NOMO-1 treated with dmso at 0.1 percent for 144 hours (cell line): ENCODE results near the gene PRR3.
"Not testable (repeated sequence)": the region's sequence is repeated elsewhere in the genome, so short reads cannot be mapped to it uniquely, and the experiment has no call there.

Source experiments
- DNase-seq: peaks from one replicate; lab custom pipeline; 2025; ENCODE audit not compliant: unreplicated experiment; lab: John Stamatoyannopoulos, UW

Gene PRR3

GRCh38 chr6:30570740-30571074 lies 13.6 kb downstream of the PRR3 start:
- DNase-seq: peak; percentile 2

- DNase-seq: peak; percentile 96
These were observed 14.1 kb downstream of the PRR3 start, which contains the start of gene ABCF1 for GRCh38 chr6:30571075-30571761. TSS of gene ABCF1 (plus strand) at chr6:30571442. CDS start at chr6:30571488, 46 bp downstream.

- DNase-seq: no peak
These were observed 14.6 kb downstream of the PRR3 start for GRCh38 chr6:30571762-30572082.

- DNase-seq: no peak
These were observed 15.1 kb downstream of the PRR3 start for GRCh38 chr6:30572148-30572547.

DNA sequence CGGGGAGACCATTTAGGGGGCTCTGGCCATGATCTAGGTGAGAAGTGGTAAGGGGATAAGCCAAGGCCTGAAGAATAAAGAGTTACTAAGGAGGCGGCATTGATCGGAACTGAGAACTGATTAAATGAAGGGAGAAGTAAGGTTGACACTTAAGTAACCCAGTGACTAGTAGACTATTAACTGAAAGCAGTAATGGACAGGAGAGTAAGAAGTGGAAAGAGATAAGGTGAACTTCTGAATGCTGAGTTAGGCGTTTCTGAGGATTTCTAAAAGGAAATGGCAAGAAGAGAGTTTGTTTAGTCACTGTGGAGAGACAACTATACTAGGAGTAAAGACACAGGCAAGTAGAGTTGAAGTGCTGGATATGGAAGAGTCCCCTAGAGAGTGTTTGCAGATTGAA lies 16.0 kb downstream of the PRR3 start:
- no peak for DNase-seq

- DNase-seq: no peak
These were observed 21.0 kb downstream of the PRR3 start for GRCh38 chr6:30578051-30578450.

- DNase-seq: no peak
These were observed 26.8 kb downstream of the PRR3 start for GRCh38 chr6:30583921-30584320.

- DNase-seq: no peak
These were observed 32.8 kb downstream of the PRR3 start for GRCh38 chr6:30589754-30590358.

DNA sequence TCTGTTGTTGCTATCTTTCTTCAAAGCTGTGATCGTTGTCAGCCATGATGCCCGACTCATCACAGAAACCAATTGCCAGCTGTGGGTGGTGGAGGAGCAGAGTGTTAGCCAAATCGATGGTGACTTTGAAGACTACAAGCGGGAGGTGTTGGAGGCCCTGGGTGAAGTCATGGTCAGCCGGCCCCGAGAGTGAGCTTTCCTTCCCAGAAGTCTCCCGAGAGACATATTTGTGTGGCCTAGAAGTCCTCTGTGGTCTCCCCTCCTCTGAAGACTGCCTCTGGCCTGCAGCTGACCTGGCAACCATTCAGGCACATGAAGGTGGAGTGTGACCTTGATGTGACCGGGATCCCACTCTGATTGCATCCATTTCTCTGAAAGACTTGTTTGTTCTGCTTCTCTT lies 33.4 kb downstream of the PRR3 start:
- DNase-seq: no peak

GRCh38 chr6:30591008-30591407 lies 33.9 kb downstream of the PRR3 start:
- DNase-seq: no peak

- no peak for DNase-seq
These were observed 35.2 kb downstream of the PRR3 start for GRCh38 chr6:30592287-30592686.

DNA sequence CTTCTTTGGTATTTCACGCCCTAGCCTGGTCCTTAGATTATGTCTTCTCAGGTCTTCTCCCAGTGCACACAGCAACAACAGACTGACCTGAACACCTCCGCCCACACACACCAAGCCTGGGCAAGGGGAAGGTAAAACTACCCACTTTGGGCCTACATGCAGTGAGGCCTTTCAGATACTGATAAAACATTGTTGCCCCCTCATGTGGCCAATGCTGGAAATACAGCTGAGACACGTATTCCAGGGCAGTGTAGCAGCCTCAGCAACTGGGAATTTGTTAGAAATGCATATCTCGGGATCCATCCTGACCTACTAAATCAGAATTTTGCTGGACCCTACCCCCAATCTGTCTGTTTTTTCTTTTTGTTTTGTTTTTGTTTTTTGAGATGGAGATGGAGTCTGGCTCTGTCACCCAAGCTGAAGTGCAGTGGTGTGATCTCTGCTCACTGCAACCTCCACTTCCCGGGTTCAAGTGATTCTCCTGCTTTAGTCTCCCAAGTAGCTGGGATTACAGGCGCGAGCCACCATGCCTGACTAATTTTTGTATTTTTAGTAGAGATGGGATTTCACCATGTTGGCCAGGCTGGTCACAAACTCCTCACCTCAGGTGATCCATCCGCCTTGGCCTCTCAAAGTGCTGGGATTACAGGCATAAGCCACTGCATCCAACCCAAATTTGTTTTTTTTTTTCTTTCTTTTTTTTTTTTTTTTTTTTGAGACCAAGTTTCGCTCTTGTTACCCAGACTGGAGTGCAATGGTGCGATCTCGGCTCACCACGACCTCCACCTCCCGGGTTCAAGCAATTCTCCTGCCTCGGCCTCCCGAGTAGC lies 40.4 kb downstream of the PRR3 start:
- not testable (repeated sequence) for DNase-seq

GRCh38 chr6:30598912-30599624 lies 42.0 kb downstream of the PRR3 start:
- DNase-seq: no peak

GRCh38 chr6:30599625-30600324 lies 42.7 kb downstream of the PRR3 start:
- DNase-seq: no peak

DNA sequence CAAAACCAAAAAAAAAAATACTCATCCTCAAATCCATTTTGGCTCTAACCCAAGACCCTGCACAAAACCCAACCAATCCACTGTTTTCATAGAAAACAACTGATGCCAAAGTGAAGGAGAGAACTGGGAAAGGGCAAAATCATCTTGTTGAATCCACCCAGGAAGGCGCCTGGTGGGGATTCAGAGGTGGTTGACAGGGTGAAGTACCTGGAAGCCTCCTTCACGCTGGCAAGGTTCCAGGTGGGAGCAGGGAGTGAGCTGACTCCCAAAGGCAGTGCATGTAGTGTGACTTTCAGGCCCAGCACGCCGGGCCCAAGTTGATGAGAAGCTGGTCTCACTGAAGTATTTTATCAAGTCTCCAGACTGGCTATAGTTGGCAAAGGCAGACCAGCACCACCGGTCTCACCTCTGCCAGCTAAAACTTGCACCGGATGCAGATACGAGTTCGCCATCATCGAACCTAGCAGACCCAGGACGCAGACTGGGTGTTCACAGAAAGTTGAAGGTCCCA lies 43.4 kb downstream of the PRR3 start:
- DNase-seq: no peak

- DNase-seq: no peak
These were observed 44.3 kb downstream of the PRR3 start for GRCh38 chr6:30601436-30601814.

- DNase-seq: no peak
These were observed 44.9 kb downstream of the PRR3 start for GRCh38 chr6:30601815-30602641.

GRCh38 chr6:30603961-30604360 lies 46.9 kb downstream of the PRR3 start:
- no peak for DNase-seq

- no peak for DNase-seq
These were observed 53.0 kb downstream of the PRR3 start for GRCh38 chr6:30610065-30610464.
